Immature natural killer cell (primary cell): ENCODE measurements around the gene TESK1. TPM values are rescaled to one million over a fixed set of nuclear protein-coding genes. Genes with fewer than 3 reads are reported as not detected.
"Not testable (repeated sequence)": the region's sequence is repeated elsewhere in the genome, so short reads cannot be mapped to it uniquely, and the experiment has no call there.

Experiments used
- DNase-seq, 3 donors: peaks; one replicate each; pipeline ENCODE4 v3.0.0; 2022; ENCODE audit warnings: mixed read lengths in 1 of 3
- H3K27ac Mint-ChIP-seq, 6 donors: one replicate each; pipeline ENCODE4 v1.8.0; 2020; ENCODE audit warnings: mixed read lengths in 6 of 6, mild to moderate bottlenecking in 5 of 6, inconsistent platforms in 4 of 6, moderate library complexity in 3 of 6
- H3K27me3 Mint-ChIP-seq, 3 donors: one replicate each; pipeline ENCODE4 v1.8.0; 2020 to 2021; ENCODE audit warnings: low read depth in 3 of 3, mild to moderate bottlenecking in 3 of 3, mixed read lengths in 3 of 3, moderate library complexity in 3 of 3, inconsistent platforms in 1 of 3
- H3K36me3 Mint-ChIP-seq, 3 donors: one replicate each; pipeline ENCODE4 v1.8.0; 2020; ENCODE audit warnings: mixed read lengths in 3 of 3, inconsistent platforms in 2 of 3, mild to moderate bottlenecking in 2 of 3
- H3K4me1 Mint-ChIP-seq, 2 donors: one replicate each; pipeline ENCODE4 v1.8.0; 2020; ENCODE audit warnings: inconsistent platforms in 2 of 2, mild to moderate bottlenecking in 2 of 2, mixed read lengths in 2 of 2, moderate library complexity in 1 of 2
- H3K4me3 Mint-ChIP-seq, 5 donors: one replicate each; pipeline ENCODE4 v1.8.0; 2020; ENCODE audit warnings: mild to moderate bottlenecking in 5 of 5, mixed read lengths in 5 of 5, inconsistent platforms in 3 of 5, moderate library complexity in 3 of 5
- H3K9me3 Mint-ChIP-seq, 6 donors: one replicate each; pipeline ENCODE4 v1.8.0; 2020; ENCODE audit warnings: mild to moderate bottlenecking in 6 of 6, mixed read lengths in 6 of 6, inconsistent platforms in 4 of 6, moderate library complexity in 3 of 6
- polyA plus RNA-seq, 3 donors: library from polyadenylated mRNA; unstranded; fragments of 300-500 nt; fragmentation: Illumina TruSeq; gene quantifications; one replicate each; pipeline ENCODE4 v1.2.3, GENCODE V29; 2021

The TESK1 gene
- polyA plus RNA-seq, 3 donors from 2014 or later, result 6.5 to 23.7 (median 8.1) TPM

DNA sequence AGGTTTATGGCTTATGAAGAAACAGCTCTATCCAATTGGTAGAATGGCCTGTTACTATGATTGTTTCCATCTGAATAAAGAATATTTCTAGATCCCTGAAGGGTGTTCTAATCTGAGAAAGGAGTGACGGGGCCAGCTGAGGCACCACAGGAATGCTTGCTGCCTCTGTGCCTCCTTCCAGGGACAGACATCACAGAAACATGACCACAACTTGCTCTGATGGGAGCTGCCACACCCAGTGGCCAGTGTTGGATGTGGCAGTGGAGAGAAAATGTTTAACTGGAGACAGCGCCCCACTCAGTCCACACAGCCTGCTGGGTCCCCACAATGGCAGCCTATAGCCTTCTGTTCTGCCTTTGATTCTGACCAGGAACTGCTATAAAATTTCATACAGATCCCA, 38.6 kb upstream of the TESK1 start:
- Mint-ChIP-seq H3K4me1 (peaks cover 27 to 34% of the 10 kb centered on the region in 2 donors), H3K4me3 (no peak overlapping the region), H3K9me3 (no peaks in the 10 kb centered on the region), H3K27ac (peak overlapping the region in 1 of 6 donors; percentile 66), H3K27me3 (peaks cover 0 to 5% (median 2%) of the 10 kb centered on the region in 3 donors), H3K36me3 (no peaks in the 10 kb centered on the region)
- no peak for DNase-seq

DNA sequence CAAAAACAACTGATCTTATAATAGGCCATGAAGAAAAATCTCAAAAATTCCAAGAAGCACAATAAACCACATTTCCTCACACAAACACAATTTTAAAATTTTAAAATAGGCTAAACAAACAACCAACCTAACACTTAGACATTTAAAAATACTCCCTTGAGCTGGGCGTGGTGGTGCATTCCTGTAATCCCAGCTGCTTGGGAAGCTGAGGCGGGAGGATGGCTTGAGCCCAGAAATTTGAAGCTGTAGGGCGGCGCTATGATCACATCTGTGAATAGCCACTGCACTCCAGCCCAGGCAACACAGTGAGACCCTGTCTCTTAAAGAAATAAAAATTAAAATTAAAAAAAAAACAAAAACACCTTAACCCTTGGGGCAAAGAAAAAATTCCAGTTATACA, 36.9 kb upstream of the TESK1 start:
- no peak for DNase-seq
- H3K27ac Mint-ChIP-seq, result peak overlapping the region in 1 of 6 donors; percentile 28
- H3K4me3 Mint-ChIP-seq, result no peak overlapping the region

GRCh38 chr9:35569206-35569605, 35.9 kb upstream of the TESK1 start:
- Mint-ChIP-seq H3K4me1 (peaks cover 20 to 26% of the 10 kb centered on the region in 2 donors), H3K27ac (peak overlapping the region; percentile 35 to 93 (median 67)), H3K36me3 (no peaks in the 10 kb centered on the region), H3K27me3 (peaks cover 0 to 2% (median 0%) of the 10 kb centered on the region in 3 donors), H3K4me3 (no peak overlapping the region), H3K9me3 (no peaks in the 10 kb centered on the region)
- DNase-seq, result no peak

More for the DNA sequence above, 36.9 kb upstream of the TESK1 start:
- Mint-ChIP-seq H3K4me1 (peaks cover 27 to 34% of the 10 kb centered on the region in 2 donors), H3K27me3 (peaks cover 0 to 5% (median 2%) of the 10 kb centered on the region in 3 donors), H3K9me3 (no peaks in the 10 kb centered on the region), H3K36me3 (no peaks in the 10 kb centered on the region)

DNA sequence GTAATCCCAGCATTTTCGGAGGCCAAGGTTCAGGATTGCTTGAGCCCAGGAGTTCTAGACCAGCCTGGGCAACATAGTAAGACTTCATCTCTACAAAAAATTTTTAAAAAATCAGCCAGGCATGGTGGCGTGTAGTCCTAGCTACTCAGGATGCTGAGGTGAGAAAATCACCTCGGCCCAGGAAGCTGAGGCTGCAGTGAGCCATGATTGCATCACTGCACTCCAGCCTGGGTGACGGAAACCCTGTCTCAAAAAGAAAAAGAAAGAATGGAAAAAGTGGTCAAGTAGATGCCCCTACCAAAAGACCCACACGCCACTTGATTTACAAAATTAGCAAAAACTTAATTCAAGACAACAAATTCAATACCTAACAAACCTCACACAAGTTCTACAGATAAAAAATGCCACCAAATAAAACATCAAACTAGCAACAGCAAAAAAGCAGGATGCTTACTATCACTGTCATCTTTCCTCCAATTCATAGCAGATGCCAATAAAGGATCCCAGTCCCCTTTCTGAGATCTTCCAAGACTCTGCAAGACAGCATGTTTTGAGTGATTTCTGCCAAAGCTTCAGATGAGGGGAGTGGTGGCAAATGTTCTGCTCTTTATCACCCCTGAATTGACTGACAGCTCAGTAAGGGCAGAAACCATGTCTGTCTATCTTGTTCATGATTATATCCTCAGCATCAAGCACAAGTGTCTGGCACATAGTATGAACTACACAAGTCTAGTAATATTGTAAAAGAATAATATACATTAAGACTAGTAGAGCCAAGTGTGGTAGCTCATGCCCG, 34.2 kb upstream of the TESK1 start:
- peak; percentile 44 to 47 (median 46) for DNase-seq
- H3K27me3 Mint-ChIP-seq, result no peaks in the 10 kb centered on the region

DNA sequence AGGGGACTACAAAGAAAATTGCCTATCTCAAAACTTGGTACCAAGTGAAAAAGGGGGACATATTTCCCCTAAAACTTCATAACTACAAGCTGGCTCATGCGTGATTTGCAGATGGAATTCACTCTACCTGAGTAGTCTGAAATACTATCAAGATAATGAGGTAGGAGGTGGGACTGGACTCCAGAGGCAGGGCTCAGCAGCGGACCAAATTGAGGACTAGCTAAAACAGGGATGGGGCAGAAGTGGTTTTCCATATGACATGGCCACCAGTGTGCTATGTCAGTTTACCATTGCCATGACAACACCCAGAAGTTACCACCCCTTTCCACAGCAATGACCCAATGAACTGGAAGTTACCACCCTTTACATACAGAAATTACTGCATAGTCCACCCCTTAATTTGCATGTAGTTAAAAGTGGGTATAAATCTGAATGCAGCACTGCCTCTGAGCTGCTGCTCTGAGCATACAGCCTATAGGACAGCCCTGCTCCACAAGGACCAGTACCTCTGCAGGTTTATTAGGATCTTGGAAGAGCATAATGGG, 30.4 kb upstream of the TESK1 start:
- H3K27me3 Mint-ChIP-seq, result no peaks in the 10 kb centered on the region
- H3K9me3 Mint-ChIP-seq, result peaks cover 3 to 7% (median 5%) of the 10 kb centered on the region in 6 donors
- peaks cover 15 to 17% of the 10 kb centered on the region in 2 donors for H3K4me1 Mint-ChIP-seq
- no peak for DNase-seq
- peak overlapping the region in 1 of 6 donors; percentile 9 for H3K27ac Mint-ChIP-seq
- peaks cover 3 to 4% (median 4%) of the 10 kb centered on the region in 3 donors for H3K36me3 Mint-ChIP-seq
- H3K4me3 Mint-ChIP-seq, result no peak overlapping the region

More for the DNA sequence above, 34.2 kb upstream of the TESK1 start:
- H3K4me3 Mint-ChIP-seq, result peak overlapping the region; percentile 23 to 70 (median 47)
- H3K4me1 Mint-ChIP-seq, result peaks cover 20 to 26% of the 10 kb centered on the region in 2 donors
- no peaks in the 10 kb centered on the region for H3K9me3 Mint-ChIP-seq
- no peaks in the 10 kb centered on the region for H3K36me3 Mint-ChIP-seq
- H3K27ac Mint-ChIP-seq, result peak overlapping the region; percentile 80 to 94 (median 88)

- no peaks in the 10 kb centered on the region for H3K27me3 Mint-ChIP-seq
- peaks cover 6 to 13% (median 9%) of the 10 kb centered on the region in 6 donors for H3K9me3 Mint-ChIP-seq
- no peak for DNase-seq
- peaks cover 8 to 9% of the 10 kb centered on the region in 2 donors for H3K4me1 Mint-ChIP-seq
- H3K27ac Mint-ChIP-seq, result no peak overlapping the region
- H3K36me3 Mint-ChIP-seq, result peaks cover 7 to 10% (median 8%) of the 10 kb centered on the region in 3 donors
- no peak overlapping the region for H3K4me3 Mint-ChIP-seq
Observed at GRCh38 chr9:35575478-35575877, 29.6 kb upstream of the TESK1 start.

GRCh38 chr9:35577486-35577885, 27.6 kb upstream of the TESK1 start:
- Mint-ChIP-seq H3K4me3 (no peak overlapping the region), H3K36me3 (peaks cover 7 to 10% (median 8%) of the 10 kb centered on the region in 3 donors), H3K4me1 (no peaks in the 10 kb centered on the region), H3K27ac (no peak overlapping the region), H3K27me3 (no peaks in the 10 kb centered on the region), H3K9me3 (peaks cover 6 to 24% (median 11%) of the 10 kb centered on the region in 6 donors)
- no peak for DNase-seq

- no peak overlapping the region for H3K4me3 Mint-ChIP-seq
- peaks cover 7 to 10% (median 8%) of the 10 kb centered on the region in 3 donors for H3K36me3 Mint-ChIP-seq
- peaks cover 6 to 24% (median 11%) of the 10 kb centered on the region in 6 donors for H3K9me3 Mint-ChIP-seq
- H3K27me3 Mint-ChIP-seq, result no peaks in the 10 kb centered on the region
- H3K4me1 Mint-ChIP-seq, result no peaks in the 10 kb centered on the region
- no peak overlapping the region for H3K27ac Mint-ChIP-seq
- no peak for DNase-seq
Observed at GRCh38 chr9:35579130-35579529, 25.9 kb upstream of the TESK1 start.

DNA sequence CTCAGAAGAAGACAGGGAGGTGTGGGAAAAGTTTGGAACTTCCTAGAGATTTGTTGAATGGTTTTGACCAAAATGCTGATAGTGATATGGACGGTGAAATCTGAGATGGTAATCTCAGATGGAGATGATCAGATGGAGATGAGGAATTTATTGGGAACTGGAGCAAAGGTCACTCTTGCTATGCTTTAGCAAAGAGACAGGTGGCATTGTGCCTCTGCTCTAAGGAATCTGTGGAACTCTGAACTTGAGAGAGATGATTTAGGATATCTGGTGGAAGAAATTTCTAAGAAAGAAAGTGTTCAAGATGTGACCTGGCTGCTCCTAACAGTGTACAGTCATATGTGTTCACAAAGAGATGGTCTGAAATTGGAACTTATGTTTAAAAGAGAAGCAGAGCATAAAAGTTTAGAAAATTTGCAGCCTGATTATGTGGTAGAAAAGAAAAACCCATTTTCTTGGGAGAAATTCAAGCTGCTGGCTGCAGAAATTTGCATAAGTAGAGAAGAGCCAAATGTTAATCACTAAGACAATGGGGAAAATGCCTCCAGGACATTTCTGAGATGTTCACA, 25.3 kb upstream of the TESK1 start:
- Mint-ChIP-seq H3K36me3 (peaks cover 7 to 10% (median 8%) of the 10 kb centered on the region in 3 donors), H3K9me3 (peaks cover 6 to 24% (median 11%) of the 10 kb centered on the region in 6 donors)
- not testable (repeated sequence) for H3K27ac Mint-ChIP-seq, H3K4me1 Mint-ChIP-seq, H3K27me3 Mint-ChIP-seq, H3K4me3 Mint-ChIP-seq, DNase-seq

DNA sequence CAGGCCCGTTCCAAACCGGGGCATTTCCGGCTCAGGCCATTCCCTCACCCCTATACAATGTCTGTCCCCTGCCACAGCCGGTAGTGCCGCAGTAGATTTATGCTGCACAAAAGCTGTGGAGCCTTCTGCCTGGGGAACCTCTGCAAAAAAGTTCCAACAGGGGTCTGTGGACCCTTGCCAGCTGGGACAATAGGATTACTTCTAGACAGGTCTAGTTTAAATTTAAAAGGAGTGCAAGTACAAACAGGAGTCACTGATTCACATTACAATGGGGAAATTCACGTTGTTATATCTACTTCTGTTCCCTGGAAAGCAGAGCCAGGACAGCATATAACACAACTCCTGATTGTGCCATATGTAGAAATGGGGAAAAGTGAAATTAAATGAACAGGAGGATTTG, 21.5 kb upstream of the TESK1 start:
- H3K4me3 Mint-ChIP-seq, H3K27me3 Mint-ChIP-seq, H3K27ac Mint-ChIP-seq, DNase-seq, H3K4me1 Mint-ChIP-seq: not testable (repeated sequence)
- Mint-ChIP-seq H3K36me3 (peaks cover 7 to 16% (median 10%) of the 10 kb centered on the region in 3 donors), H3K9me3 (peaks cover 10 to 31% (median 17%) of the 10 kb centered on the region in 6 donors)

GRCh38 chr9:35584681-35585080, 20.4 kb upstream of the TESK1 start:
- H3K27me3 Mint-ChIP-seq, H3K4me1 Mint-ChIP-seq, H3K4me3 Mint-ChIP-seq, DNase-seq, H3K27ac Mint-ChIP-seq: not testable (repeated sequence)
- H3K9me3 Mint-ChIP-seq, result peaks cover 6 to 26% (median 11%) of the 10 kb centered on the region in 6 donors
- peaks cover 3 to 13% (median 6%) of the 10 kb centered on the region in 3 donors for H3K36me3 Mint-ChIP-seq

DNA sequence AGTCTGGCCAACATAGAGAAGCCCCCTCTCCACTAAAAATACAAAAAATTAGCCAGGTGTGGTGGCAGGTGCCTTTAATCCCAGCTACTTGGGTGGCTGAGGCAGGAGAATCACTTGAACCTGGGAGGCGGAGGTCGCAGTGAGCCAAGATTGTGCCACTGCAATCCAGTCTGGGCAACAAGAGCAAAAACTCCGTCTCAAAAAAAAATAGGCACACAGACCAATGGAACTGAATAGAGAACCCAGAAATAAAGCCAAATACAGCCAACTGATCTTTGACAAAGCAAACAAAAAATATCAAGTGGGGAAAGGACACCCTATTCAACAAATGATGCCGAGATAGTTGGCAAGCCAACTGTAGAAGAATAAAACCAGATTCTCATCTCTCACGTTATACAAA, 16.6 kb upstream of the TESK1 start:
- not testable (repeated sequence) for H3K27ac Mint-ChIP-seq, H3K4me3 Mint-ChIP-seq, H3K27me3 Mint-ChIP-seq, H3K4me1 Mint-ChIP-seq, DNase-seq
- H3K9me3 Mint-ChIP-seq, result peaks cover 5 to 27% (median 20%) of the 10 kb centered on the region in 6 donors
- H3K36me3 Mint-ChIP-seq, result peaks cover 8 to 23% (median 11%) of the 10 kb centered on the region in 3 donors

DNA sequence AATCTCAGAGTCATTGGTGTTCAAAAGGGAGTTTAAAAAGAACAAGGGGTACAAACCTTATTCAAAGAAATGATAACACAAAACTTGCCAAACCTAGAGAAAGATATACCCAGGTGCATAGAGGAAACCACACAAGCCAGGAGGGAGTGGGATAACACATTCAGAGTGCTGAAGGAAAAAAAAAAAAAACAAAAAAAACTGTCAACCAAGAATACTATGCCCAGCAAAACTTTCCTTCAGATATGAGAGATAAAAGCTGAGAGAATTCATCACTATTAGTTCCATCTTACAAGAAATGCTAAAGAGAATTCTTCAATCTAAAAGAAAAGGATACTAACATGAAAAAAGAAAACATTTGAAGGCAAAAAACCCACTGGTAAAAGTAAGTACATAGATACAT, 11.5 kb upstream of the TESK1 start:
- H3K9me3 Mint-ChIP-seq, result peaks cover 10 to 24% (median 20%) of the 10 kb centered on the region in 6 donors
- H3K27me3 Mint-ChIP-seq, result peaks cover 0 to 5% (median 0%) of the 10 kb centered on the region in 3 donors
- no peak overlapping the region for H3K4me3 Mint-ChIP-seq
- no peaks in the 10 kb centered on the region for H3K4me1 Mint-ChIP-seq
- H3K36me3 Mint-ChIP-seq, result peaks cover 13 to 27% (median 15%) of the 10 kb centered on the region in 3 donors
- peak overlapping the region in 1 of 6 donors; percentile 13 for H3K27ac Mint-ChIP-seq
- DNase-seq, result no peak

GRCh38 chr9:35594471-35594870, 10.6 kb upstream of the TESK1 start:
- H3K4me1 Mint-ChIP-seq, result no peaks in the 10 kb centered on the region
- H3K9me3 Mint-ChIP-seq, result peaks cover 10 to 24% (median 20%) of the 10 kb centered on the region in 6 donors
- peaks cover 0 to 4% (median 0%) of the 10 kb centered on the region in 3 donors for H3K27me3 Mint-ChIP-seq
- no peak overlapping the region for H3K4me3 Mint-ChIP-seq
- no peak for DNase-seq
- peaks cover 13 to 27% (median 15%) of the 10 kb centered on the region in 3 donors for H3K36me3 Mint-ChIP-seq
- H3K27ac Mint-ChIP-seq, result no peak overlapping the region
